ENCODE data around the gene SRPK2.

- TF ChIP-seq CTCF (IDR thresholded peaks at IDR 0.05) (no peak), POLR2A (IDR thresholded peaks at IDR 0.05) (no peak), POLR2AphosphoS5 (IDR thresholded peaks at IDR 0.05) (no peak)
Observed at GRCh38 chr7:105229641-105230040, 159.1 kb downstream of the SRPK2 start.

Measured in prostate gland (tissue), 2 donors.